ENCODE results near the gene THOC7. TPM values are rescaled to one million over a fixed set of nuclear protein-coding genes. Genes with fewer than 3 reads are reported as not detected.

THOC7 gene
- total RNA-seq, 3 donors from 2014 or later = 47.9 to 63.7 (median 57.3) TPM

DNA sequence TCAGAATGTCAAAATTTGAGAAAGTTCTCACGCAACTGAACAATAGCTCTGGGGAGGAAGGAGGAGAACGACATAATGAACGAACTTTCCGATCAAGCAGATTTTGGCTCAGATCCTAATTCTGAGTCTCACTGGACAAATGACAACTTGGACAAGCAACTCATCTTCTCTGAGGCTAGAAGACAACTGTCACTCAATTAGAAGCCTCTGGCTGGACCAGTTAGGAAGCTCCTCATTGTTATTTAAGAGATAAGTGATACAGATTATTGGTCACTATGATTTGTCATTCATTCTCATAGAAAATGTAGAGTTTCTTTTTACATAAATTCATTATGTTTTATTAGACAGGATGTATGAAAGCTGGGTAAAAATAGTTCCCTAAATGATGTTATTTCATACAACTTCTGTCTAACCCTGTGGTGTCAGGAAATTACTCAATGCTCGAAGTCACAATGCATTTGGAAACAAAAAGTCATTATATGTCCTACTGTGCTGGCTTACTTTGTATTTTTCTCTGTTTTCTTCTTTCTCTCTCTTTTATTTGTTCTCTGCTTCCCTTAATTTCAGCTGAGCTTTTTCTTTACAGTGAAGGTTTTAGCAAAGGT lies 55.5 kb downstream of the THOC7 start:
- Histone ChIP-seq H3K4me1 (ENCODE audit: low read depth) (no peaks in the 10 kb centered on the region), H3K9me3 (no peaks in the 10 kb centered on the region), H3K4me3 (no peak overlapping the region), H3K36me3 (ENCODE audit: low read depth) (no peaks in the 10 kb centered on the region)
- ATAC-seq = no peak
- intact Hi-C loops (cut with DNase I, micrococcal nuclease) = no loop called here
- no peak for DNase-seq
- TF ChIP-seq, protein P1, sequence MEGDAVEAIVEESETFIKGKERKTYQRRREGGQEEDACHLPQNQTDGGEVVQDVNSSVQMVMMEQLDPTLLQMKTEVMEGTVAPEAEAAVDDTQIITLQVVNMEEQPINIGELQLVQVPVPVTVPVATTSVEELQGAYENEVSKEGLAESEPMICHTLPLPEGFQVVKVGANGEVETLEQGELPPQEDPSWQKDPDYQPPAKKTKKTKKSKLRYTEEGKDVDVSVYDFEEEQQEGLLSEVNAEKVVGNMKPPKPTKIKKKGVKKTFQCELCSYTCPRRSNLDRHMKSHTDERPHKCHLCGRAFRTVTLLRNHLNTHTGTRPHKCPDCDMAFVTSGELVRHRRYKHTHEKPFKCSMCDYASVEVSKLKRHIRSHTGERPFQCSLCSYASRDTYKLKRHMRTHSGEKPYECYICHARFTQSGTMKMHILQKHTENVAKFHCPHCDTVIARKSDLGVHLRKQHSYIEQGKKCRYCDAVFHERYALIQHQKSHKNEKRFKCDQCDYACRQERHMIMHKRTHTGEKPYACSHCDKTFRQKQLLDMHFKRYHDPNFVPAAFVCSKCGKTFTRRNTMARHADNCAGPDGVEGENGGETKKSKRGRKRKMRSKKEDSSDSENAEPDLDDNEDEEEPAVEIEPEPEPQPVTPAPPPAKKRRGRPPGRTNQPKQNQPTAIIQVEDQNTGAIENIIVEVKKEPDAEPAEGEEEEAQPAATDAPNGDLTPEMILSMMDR (IDR thresholded peaks at IDR 0.05) = no peak

DNA sequence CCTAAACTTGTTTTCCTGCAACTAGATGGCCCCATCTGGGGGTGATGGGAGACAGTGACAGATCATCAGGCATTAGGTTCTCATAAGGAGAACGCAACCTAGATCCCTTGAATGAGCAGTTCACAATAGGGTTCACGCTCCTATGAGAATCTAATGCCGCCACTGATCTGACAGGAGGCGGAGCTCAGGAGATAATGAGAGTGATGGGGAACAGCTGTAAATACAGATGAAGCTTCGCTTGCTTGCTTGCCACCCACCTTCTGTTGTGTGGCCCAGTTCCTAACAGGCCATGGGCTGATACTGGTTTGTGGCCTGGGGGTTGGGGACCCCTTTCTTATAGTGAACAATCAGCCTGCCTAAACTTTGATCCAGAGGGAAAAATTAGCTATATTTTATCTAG lies 59.7 kb downstream of the THOC7 start:
- intact Hi-C loops (cut with DNase I, micrococcal nuclease) = no loop called here
- Histone ChIP-seq H3K9me3 (no peaks in the 10 kb centered on the region), H3K4me1 (ENCODE audit: low read depth) (no peaks in the 10 kb centered on the region), H3K36me3 (ENCODE audit: low read depth) (no peaks in the 10 kb centered on the region), H3K4me3 (no peak overlapping the region)
- TF ChIP-seq, protein P1 (IDR thresholded peaks at IDR 0.05) = no peak
- DNase-seq (no peak), ATAC-seq (no peak)

DNA sequence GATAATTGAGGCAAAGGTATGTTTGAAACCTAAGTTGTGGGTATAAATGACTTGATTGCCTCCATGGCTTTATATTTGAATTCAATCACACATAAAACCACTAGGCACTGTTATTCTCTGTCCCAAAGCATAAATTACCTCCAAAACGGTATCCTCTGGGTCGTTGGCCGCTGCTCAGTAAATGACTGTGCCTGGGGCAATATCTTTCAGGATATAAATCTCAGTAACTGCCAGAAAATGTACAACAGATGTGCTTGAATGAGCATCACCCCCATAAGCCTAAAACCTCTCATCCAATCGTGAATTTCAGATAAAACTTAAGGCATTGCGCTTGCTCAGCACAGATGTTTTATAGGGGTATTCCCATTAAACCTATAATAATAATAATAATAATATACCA lies 63.5 kb downstream of the THOC7 start:
- Histone ChIP-seq H3K36me3 (ENCODE audit: low read depth) (no peaks in the 10 kb centered on the region), H3K9me3 (no peaks in the 10 kb centered on the region), H3K4me3 (no peak overlapping the region), H3K4me1 (ENCODE audit: low read depth) (no peaks in the 10 kb centered on the region)
- TF ChIP-seq, protein P1 (IDR thresholded peaks at IDR 0.05) = no peak
- intact Hi-C loops (cut with DNase I, micrococcal nuclease) = no loop called here
- DNase-seq (no peak), ATAC-seq (no peak)

DNA sequence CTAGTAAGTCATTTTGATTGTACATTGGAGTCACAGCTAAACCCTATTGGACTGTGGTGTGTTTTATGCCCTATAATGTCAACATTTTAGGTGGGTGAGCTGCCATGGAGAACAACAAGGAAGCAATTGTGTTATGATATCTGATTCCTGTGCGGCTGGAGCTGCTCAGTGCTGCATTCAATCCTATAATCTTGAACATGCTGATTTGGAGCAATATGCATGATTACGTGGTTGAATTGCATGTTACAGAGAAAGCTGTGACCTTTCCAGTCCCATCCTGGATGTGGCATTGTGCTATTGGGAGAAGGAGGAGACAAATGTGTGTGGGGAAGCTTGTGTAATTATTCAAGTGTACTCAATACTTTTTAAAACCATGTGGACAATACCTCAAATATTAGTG lies 64.7 kb downstream of the THOC7 start:
- TF ChIP-seq, protein P1 (IDR thresholded peaks at IDR 0.05) = no peak
- DNase-seq (peak in 1 of 3 donors; percentile 9), ATAC-seq (peak; percentile 79)
- H3K4me1 ChIP-seq (ENCODE audit: low read depth) = no peaks in the 10 kb centered on the region
- intact Hi-C loops (cut with DNase I, micrococcal nuclease) = loop anchor here in 1 of 2 donors (10.0 kb wide), 1 partner anchor 444 kb away; no protein-coding TSS in a partner anchor
- H3K4me3 ChIP-seq = no peak overlapping the region
- H3K36me3 ChIP-seq (ENCODE audit: low read depth) = no peaks in the 10 kb centered on the region
- H3K9me3 ChIP-seq = no peaks in the 10 kb centered on the region

DNA sequence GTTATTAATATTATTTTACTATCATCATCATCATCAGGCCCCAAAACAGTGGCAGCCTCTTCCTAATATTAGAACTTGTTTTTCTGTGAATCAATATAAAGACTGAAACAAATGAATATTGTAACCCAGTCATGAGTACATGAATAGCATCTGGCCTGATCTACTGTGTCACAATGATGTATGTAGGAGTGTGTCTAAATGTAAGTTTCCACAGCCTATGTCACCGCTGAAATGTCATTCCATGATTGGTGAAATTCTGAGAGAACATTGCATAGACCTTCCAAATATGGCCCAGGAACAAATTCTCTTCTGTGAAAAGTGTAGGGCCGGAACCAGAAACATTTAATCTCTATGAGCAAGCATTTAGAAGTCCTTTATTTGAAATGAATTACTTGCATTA lies 65.1 kb downstream of the THOC7 start:
- Histone ChIP-seq H3K4me1 (ENCODE audit: low read depth) (no peaks in the 10 kb centered on the region), H3K36me3 (ENCODE audit: low read depth) (no peaks in the 10 kb centered on the region), H3K4me3 (no peak overlapping the region), H3K9me3 (no peaks in the 10 kb centered on the region)
- TF ChIP-seq, protein P1 (IDR thresholded peaks at IDR 0.05) = no peak
- intact Hi-C loops (cut with DNase I, micrococcal nuclease) = loop anchor here in 1 of 2 donors (10.0 kb wide), 1 partner anchor 444 kb away; no protein-coding TSS in a partner anchor
- no peak for DNase-seq
- ATAC-seq = no peak
